ENCODE data around the gene ARL2. TPM values are rescaled to one million over a fixed set of nuclear protein-coding genes. Genes with fewer than 3 reads are reported as not detected.

Gene ARL2
- total RNA-seq, result 10 to 100 TPM; 19.9 to 20.5 (median 20.2) TPM
- 31.7 TPM for total RNA-seq (2013)

DNA sequence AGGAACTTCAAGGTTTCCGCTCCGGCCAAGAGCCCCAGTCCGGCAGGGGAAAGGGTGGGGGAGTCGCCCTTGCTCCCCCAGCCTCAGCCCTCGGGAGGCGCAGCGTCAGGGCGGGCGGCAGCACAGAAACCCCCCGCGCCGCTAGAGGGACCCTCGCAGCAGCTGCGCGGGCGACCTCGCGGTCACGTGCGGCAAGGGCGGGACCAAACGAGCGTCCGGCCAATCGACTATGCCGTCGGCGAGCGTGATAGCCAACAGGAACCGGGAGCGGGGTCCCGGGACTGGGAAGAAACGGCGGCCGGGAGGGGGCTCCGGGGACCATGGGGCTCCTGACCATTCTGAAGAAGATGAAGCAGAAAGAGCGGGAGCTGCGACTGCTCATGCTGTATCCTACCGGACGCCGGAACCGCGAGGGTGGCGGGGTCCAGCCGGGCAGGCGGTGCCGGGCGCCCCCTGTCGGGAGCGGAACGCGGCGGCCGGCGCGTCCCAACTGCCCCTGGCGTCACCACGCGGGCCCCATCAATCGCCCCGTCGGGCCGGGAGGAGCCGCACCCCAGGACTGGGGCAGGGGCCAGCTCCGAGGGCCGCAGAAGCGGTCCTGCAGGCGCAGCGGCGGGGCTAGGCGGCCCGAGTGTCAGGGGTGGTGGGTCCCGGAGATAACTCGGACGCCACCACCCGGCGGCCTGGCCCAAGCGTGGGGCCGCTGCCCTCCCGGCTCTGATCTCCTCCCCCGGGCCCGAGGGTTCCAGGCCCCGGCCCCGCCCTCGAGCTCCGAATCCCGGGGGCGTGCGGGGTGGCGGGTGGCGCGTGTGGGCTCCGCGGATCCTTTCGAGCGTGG lies at the start of gene ARL2:
ARL2 (plus strand) TSS at position 273 of the 838 bp plus-strand sequence; CDS start at position 321, 48 bp downstream.
- TF ChIP-seq, protein P1, sequence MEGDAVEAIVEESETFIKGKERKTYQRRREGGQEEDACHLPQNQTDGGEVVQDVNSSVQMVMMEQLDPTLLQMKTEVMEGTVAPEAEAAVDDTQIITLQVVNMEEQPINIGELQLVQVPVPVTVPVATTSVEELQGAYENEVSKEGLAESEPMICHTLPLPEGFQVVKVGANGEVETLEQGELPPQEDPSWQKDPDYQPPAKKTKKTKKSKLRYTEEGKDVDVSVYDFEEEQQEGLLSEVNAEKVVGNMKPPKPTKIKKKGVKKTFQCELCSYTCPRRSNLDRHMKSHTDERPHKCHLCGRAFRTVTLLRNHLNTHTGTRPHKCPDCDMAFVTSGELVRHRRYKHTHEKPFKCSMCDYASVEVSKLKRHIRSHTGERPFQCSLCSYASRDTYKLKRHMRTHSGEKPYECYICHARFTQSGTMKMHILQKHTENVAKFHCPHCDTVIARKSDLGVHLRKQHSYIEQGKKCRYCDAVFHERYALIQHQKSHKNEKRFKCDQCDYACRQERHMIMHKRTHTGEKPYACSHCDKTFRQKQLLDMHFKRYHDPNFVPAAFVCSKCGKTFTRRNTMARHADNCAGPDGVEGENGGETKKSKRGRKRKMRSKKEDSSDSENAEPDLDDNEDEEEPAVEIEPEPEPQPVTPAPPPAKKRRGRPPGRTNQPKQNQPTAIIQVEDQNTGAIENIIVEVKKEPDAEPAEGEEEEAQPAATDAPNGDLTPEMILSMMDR (IDR thresholded peaks at IDR 0.05), result peak; percentile 97
- ATAC-seq (peak; percentile 77 to 90 (median 85)), DNase-seq (peak; percentile 86 to 94)
- H3K36me3 ChIP-seq (ENCODE audit: control insufficient read depth, insufficient read depth, low read length), result peaks cover 7% of the 10 kb centered on the region
- no peaks in the 10 kb centered on the region for H3K27me3 ChIP-seq (ENCODE audit: control insufficient read depth, insufficient read depth, low read length)
- Mint-ChIP-seq H3K4me3 (peak within 1 kb of the TSS; percentile 95), H3K36me3 (no peaks in the 10 kb centered on the region), H3K27me3 (ENCODE audit: low read depth in 2 of 2) (no peaks in the 10 kb centered on the region), H3K27ac (peak within 1 kb of the TSS; percentile 95 to 96), H3K9me3 (no peaks in the 10 kb centered on the region), H3K4me1 (peaks cover 21 to 29% of the 10 kb centered on the region in 2 donors)
- intact Hi-C loops (cut with micrococcal nuclease), result loop anchor here (1.0 to 5.0 kb wide), 4 partner anchors 13 to 167 kb away; partner anchors contain the start of genes SNX15 and ZNHIT2
- peaks cover 26% of the 10 kb centered on the region for H3K4me1 ChIP-seq (ENCODE audit: control insufficient read depth, insufficient read depth, low read length)
- WGBS (ENCODE audit: insufficient coverage), result under 1% methylated on average over 96 of the region's 96 CpGs
- H3K4me3 ChIP-seq (ENCODE audit: low read length), result peak within 1 kb of the TSS; percentile 93
- H3K9me3 ChIP-seq (ENCODE audit: control insufficient read depth, insufficient read depth, low read length), result no peaks in the 10 kb centered on the region
- peak within 1 kb of the TSS; percentile 100 for H3K27ac ChIP-seq (ENCODE audit: low read length)

DNA sequence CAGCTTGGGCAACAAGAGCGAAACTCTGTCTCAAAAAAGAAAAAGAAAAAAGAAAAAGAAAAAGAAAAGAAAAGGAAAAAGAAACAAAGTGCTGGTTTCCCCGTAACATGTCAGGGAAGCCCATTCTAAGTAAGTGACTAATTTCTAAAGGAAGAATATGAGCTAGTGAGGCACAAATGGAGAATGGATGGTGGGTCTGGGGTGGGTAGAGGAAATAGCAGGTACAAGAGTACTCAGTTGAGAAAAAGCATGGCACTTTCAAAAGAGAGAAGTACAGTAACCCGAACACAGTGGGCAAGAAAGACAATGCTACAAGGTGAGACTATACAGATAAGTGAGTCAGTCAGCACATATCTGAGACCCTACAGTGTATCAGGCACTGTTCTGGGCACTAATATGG lies 46.6 kb upstream of the ARL2 start:
- Histone ChIP-seq H3K4me1 (ENCODE audit: control insufficient read depth, insufficient read depth, low read length) (peaks cover 11% of the 10 kb centered on the region), H3K36me3 (ENCODE audit: control insufficient read depth, insufficient read depth, low read length) (no peaks in the 10 kb centered on the region), H3K27me3 (ENCODE audit: control insufficient read depth, insufficient read depth, low read length) (peaks cover 6% of the 10 kb centered on the region), H3K4me3 (ENCODE audit: low read length) (no peak overlapping the region), H3K27ac (ENCODE audit: low read length) (no peak overlapping the region), H3K9me3 (ENCODE audit: control insufficient read depth, insufficient read depth, low read length) (no peaks in the 10 kb centered on the region)
- intact Hi-C loops (cut with micrococcal nuclease), result no loop called here
- Mint-ChIP-seq H3K4me1 (no peaks in the 10 kb centered on the region), H3K27me3 (ENCODE audit: low read depth in 2 of 2) (peaks cover 8 to 14% of the 10 kb centered on the region in 2 donors), H3K9me3 (no peaks in the 10 kb centered on the region), H3K27ac (no peak overlapping the region), H3K36me3 (no peaks in the 10 kb centered on the region), H3K4me3 (no peak overlapping the region)
- ATAC-seq (no peak), DNase-seq (no peak)
- 79% methylated on average over 3 of the region's 3 CpGs for WGBS (ENCODE audit: insufficient coverage)
- TF ChIP-seq, protein P1 (IDR thresholded peaks at IDR 0.05), result no peak

DNA sequence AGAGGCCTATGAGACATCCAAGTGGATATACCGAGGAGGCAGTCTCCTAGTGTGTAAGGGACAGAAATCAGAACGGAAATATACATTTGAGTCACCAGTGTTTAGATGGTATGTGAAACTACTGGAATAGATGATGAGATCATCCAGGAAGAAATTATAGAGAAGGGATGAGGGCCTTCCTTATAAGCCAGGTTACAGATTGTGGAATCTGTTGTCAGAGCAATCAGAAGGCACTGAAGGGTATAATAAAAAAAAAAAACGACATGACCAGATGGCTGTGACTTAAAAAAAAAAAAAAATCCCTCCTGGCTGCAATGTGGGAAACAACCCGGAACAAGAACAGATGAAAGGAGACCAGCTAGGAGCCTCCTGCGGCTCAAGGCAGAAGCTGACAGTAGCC lies 44.8 kb upstream of the ARL2 start:
- Mint-ChIP-seq H3K4me3 (no peak overlapping the region), H3K27ac (no peak overlapping the region), H3K4me1 (no peaks in the 10 kb centered on the region), H3K9me3 (no peaks in the 10 kb centered on the region), H3K36me3 (no peaks in the 10 kb centered on the region), H3K27me3 (ENCODE audit: low read depth in 2 of 2) (peaks cover 8 to 14% of the 10 kb centered on the region in 2 donors)
- Histone ChIP-seq H3K36me3 (ENCODE audit: control insufficient read depth, insufficient read depth, low read length) (no peaks in the 10 kb centered on the region), H3K27me3 (ENCODE audit: control insufficient read depth, insufficient read depth, low read length) (peaks cover 6% of the 10 kb centered on the region), H3K27ac (ENCODE audit: low read length) (no peak overlapping the region), H3K4me1 (ENCODE audit: control insufficient read depth, insufficient read depth, low read length) (peaks cover 14% of the 10 kb centered on the region), H3K9me3 (ENCODE audit: control insufficient read depth, insufficient read depth, low read length) (no peaks in the 10 kb centered on the region), H3K4me3 (ENCODE audit: low read length) (no peak overlapping the region)
- TF ChIP-seq, protein P1 (IDR thresholded peaks at IDR 0.05), result no peak
- WGBS (ENCODE audit: insufficient coverage), result 76% methylated on average over 5 of the region's 5 CpGs
- intact Hi-C loops (cut with micrococcal nuclease), result no loop called here
- ATAC-seq (no peak), DNase-seq (no peak)

All from natural killer cell (primary cell).